Measurements from ENCODE around the gene RHOV. TPM values are rescaled to one million over a fixed set of nuclear protein-coding genes. Genes with fewer than 3 reads are reported as not detected.

RHOV gene
- total and polyA plus RNA-seq, 8 donors = 1.2 to 87.8 (median 1.7) TPM; not detected in 1

- no peaks in the 10 kb centered on the region for H3K36me3 ChIP-seq
- H3K4me1 ChIP-seq = peaks cover 0 to 9% (median 3%) of the 10 kb centered on the region in 4 donors
- peak in 1 of 2 donors; percentile 66 for DNase-seq
- TF ChIP-seq CTCF (IDR thresholded peaks at IDR 0.05) = no peak
- TF ChIP-seq EP300 (IDR thresholded peaks at IDR 0.05) = no peak
- TF ChIP-seq POLR2AphosphoS5 (IDR thresholded peaks at IDR 0.05) = no peak
- TF ChIP-seq POLR2A (IDR thresholded peaks at IDR 0.05) = no peak
- WGBS, 5 donors = 54 to 96% (median 82%) methylated on average over 1 of the region's 1 CpG
- no peak overlapping the region for H3K4me3 ChIP-seq
- H3K27me3 ChIP-seq = no peaks in the 10 kb centered on the region
- intact Hi-C loops (cut with DNase I; ENCODE audit: low total_unique reads) = no loop called here
- H3K27ac ChIP-seq = no peak overlapping the region
- H3K9me3 ChIP-seq = no peaks in the 10 kb centered on the region
These were observed 50.3 kb downstream of the RHOV start for GRCh38 chr15:40823572-40824343.

Small RNAs within 50 kb of the gene (small RNA-seq; reads per million reads assigned to genes)
- gene AC025166.1 = 0 reads per million in 4 donors

Other genes with a start within 250 kb of the RHOV start
- 1 to 10 TPM in 1 of 5 donors, under 1 TPM in 2, not detected in 2; 0.58 to 3.5 (median 0.87) TPM for gene RAD51, start 179.1 kb downstream of the RHOV start, total RNA-seq
- 1 to 10 TPM; 1.6 to 2.7 (median 2.4) TPM for gene RAD51, start 179.1 kb downstream of the RHOV start, polyA plus RNA-seq
- gene RMDN3, start 119.0 kb downstream of the RHOV start, total RNA-seq = 10 to 100 TPM in 4 of 5 donors, not detected in 1; 25.2 to 63.8 (median 48.2) TPM
- 10 to 100 TPM; 12.6 to 21.2 (median 15.0) TPM for gene RMDN3, start 119.0 kb downstream of the RHOV start, polyA plus RNA-seq
- gene GCHFR, start 110.2 kb downstream of the RHOV start, total RNA-seq = 10 to 100 TPM in 2 of 5 donors, 1 to 10 TPM in 1, not detected in 2; 1.3 to 13.6 (median 11.7) TPM
- 10 to 100 TPM; 21.4 to 37.4 (median 29.3) TPM for gene GCHFR, start 110.2 kb downstream of the RHOV start, polyA plus RNA-seq
- gene C15orf62, start 104.3 kb downstream of the RHOV start, total RNA-seq = 10 to 100 TPM in 1 of 5 donors, not detected in 4; 39.3 TPM
- 1 to 10 TPM in 1 of 3 donors, under 1 TPM in 2; 0.25 to 4.5 (median 0.31) TPM for gene C15orf62, start 104.3 kb downstream of the RHOV start, polyA plus RNA-seq
- gene ZFYVE19, start 67.1 kb downstream of the RHOV start, total RNA-seq = 10 to 100 TPM; 10.3 to 29.2 (median 18.7) TPM
- gene ZFYVE19, start 67.1 kb downstream of the RHOV start, polyA plus RNA-seq = 10 to 100 TPM; 14.4 to 31.0 (median 28.3) TPM
- 10 to 100 TPM; 11.0 to 64.2 (median 22.9) TPM for gene DNAJC17, start 66.8 kb downstream of the RHOV start, total RNA-seq
- gene DNAJC17, start 66.8 kb downstream of the RHOV start, polyA plus RNA-seq = 10 to 100 TPM; 33.6 to 66.7 (median 53.9) TPM
- gene PPP1R14D, start 45.5 kb downstream of the RHOV start, total RNA-seq = 10 to 100 TPM in 1 of 5 donors, 1 to 10 TPM in 1, not detected in 3; 2.2 to 20.0 TPM
- 1 to 10 TPM in 2 of 3 donors, under 1 TPM in 1; 0.63 to 4.1 (median 1.4) TPM for gene PPP1R14D, start 45.5 kb downstream of the RHOV start, polyA plus RNA-seq
- gene SPINT1, start 30.2 kb downstream of the RHOV start, total RNA-seq = 100 to 1,000 TPM in 4 of 5 donors, 10 to 100 TPM in 1; 58.6 to 394 (median 178) TPM
- 10 to 100 TPM; 16.8 to 76.8 (median 52.3) TPM for gene SPINT1, start 30.2 kb downstream of the RHOV start, polyA plus RNA-seq
- gene VPS18, start 20.2 kb upstream of the RHOV start, total RNA-seq = 10 to 100 TPM in 4 of 5 donors, 1 to 10 TPM in 1; 1.8 to 24.2 (median 20.3) TPM
- gene VPS18, start 20.2 kb upstream of the RHOV start, polyA plus RNA-seq = 10 to 100 TPM in 1 of 3 donors, 1 to 10 TPM in 2; 5.7 to 10.8 (median 6.1) TPM
- gene DLL4, start 55.1 kb upstream of the RHOV start, total RNA-seq = 10 to 100 TPM in 1 of 5 donors, 1 to 10 TPM in 3, under 1 TPM in 1; 0.89 to 20.0 (median 3.3) TPM
- gene DLL4, start 55.1 kb upstream of the RHOV start, polyA plus RNA-seq = 1 to 10 TPM in 2 of 3 donors, under 1 TPM in 1; 0.56 to 2.2 (median 1.5) TPM
- 10 to 100 TPM in 1 of 5 donors, 1 to 10 TPM in 4; 1.3 to 17.1 (median 2.9) TPM for gene CHAC1, start 79.2 kb upstream of the RHOV start, total RNA-seq
- gene CHAC1, start 79.2 kb upstream of the RHOV start, polyA plus RNA-seq = 10 to 100 TPM in 2 of 3 donors, 1 to 10 TPM in 1; 5.7 to 61.6 (median 25.5) TPM
- gene INO80, start 242.0 kb upstream of the RHOV start, total RNA-seq = 10 to 100 TPM; 28.1 to 40.8 (median 32.6) TPM
- gene INO80, start 242.0 kb upstream of the RHOV start, polyA plus RNA-seq = 10 to 100 TPM in 1 of 3 donors, 1 to 10 TPM in 2; 4.6 to 13.1 (median 9.0) TPM

Data from stomach (tissue), 9 donors.